MM.1S (cell line): ENCODE measurements around the gene ITCH.
"Not testable (repeated sequence)": the region's sequence is repeated elsewhere in the genome, so short reads cannot be mapped to it uniquely, and the experiment has no call there.

ENCODE experiments used
- DNase-seq: peaks from one replicate; pipeline ENCODE4 v3.0.0-alpha.2; 2015
- H2AFZ ChIP-seq: fragments of 300-600 bp; sonication (generic); 2 replicates; pipeline ENCODE4 v1.6.0; 2016; ENCODE audit warnings: antibody characterized with exemption, low read length
- H3F3A ChIP-seq: fragments of 300-600 bp; sonication (generic); 2 replicates; pipeline ENCODE4 v1.6.1; 2016; ENCODE audit warnings: mild to moderate bottlenecking, antibody characterized with exemption, low read length, moderate library complexity, mixed read lengths; ENCODE audit not compliant: insufficient read depth
- H3K27ac ChIP-seq: fragments of 300-600 bp; sonication (generic); 2 replicates; pipeline ENCODE4 v1.5.1; 2016; ENCODE audit warnings: mild to moderate bottlenecking, low read length
- H3K27me3 ChIP-seq: fragments of 300-600 bp; sonication (generic); replicated peaks from 2 replicates; pipeline ENCODE4 v1.6.0; 2016; ENCODE audit warnings: low read length; ENCODE audit not compliant: insufficient read depth
- H3K36me3 ChIP-seq: fragments of 300-600 bp; sonication (generic); replicated peaks from 2 replicates; pipeline ENCODE4 v1.6.1; 2016; ENCODE audit warnings: mild to moderate bottlenecking, low read length, mixed read lengths; ENCODE audit not compliant: insufficient read depth
- H3K4me1 ChIP-seq: fragments of 300-600 bp; sonication (generic); 2 replicates; pipeline ENCODE4 v1.6.1; 2016; ENCODE audit warnings: low read length, mixed read lengths
- H3K4me2 ChIP-seq: fragments of 300-600 bp; sonication (generic); 2 replicates; pipeline ENCODE4 v1.6.0; 2016; ENCODE audit warnings: low read depth, low read length
- H3K4me3 ChIP-seq: fragments of 300-600 bp; sonication (generic); 2 replicates; pipeline ENCODE4 v1.5.1; 2016; ENCODE audit warnings: low read length, mixed read lengths
- H3K79me2 ChIP-seq: fragments of 300-600 bp; sonication (generic); 2 replicates; pipeline ENCODE4 v1.6.1; 2016; ENCODE audit warnings: mixed run types, low read length, mixed read lengths
- H3K9ac ChIP-seq: fragments of 300-600 bp; sonication (generic); 2 replicates; pipeline ENCODE4 v1.6.1; 2016; ENCODE audit warnings: low read length, mixed read lengths
- H3K9me2 ChIP-seq: fragments of 300-600 bp; sonication (generic); replicated peaks from 2 replicates; pipeline ENCODE4 v1.6.1; 2016; ENCODE audit warnings: mild to moderate bottlenecking, low read length, mixed read lengths; ENCODE audit not compliant: insufficient read depth
- H3K9me3 ChIP-seq: fragments of 300-600 bp; sonication (generic); replicated peaks from 2 replicates; pipeline ENCODE4 v1.6.1; 2016; ENCODE audit warnings: mild to moderate bottlenecking, low read length, mixed read lengths; ENCODE audit not compliant: insufficient read depth
- H4K20me1 ChIP-seq: fragments of 300-600 bp; sonication (generic); 2 replicates; pipeline ENCODE4 v1.6.1; 2016; ENCODE audit warnings: mild to moderate bottlenecking, low read length, moderate library complexity, mixed read lengths; ENCODE audit not compliant: insufficient read depth
- EZH2 ChIP-seq: fragments of 300-600 bp; sonication (generic); optimal IDR thresholded peaks from 2 replicates; pipeline ENCODE3; 2017; ENCODE audit warnings: low read depth, mild to moderate bottlenecking, antibody characterized with exemption, low read length, mixed read lengths
- EZH2phosphoT487 ChIP-seq: fragments of 300-600 bp; sonication (generic); IDR thresholded peaks from 2 replicates; pipeline ENCODE4 v1.6.1; 2018; ENCODE audit warnings: antibody characterized with exemption, low read length
- TF ChIP-seq, protein P1 (sequence below): fragments of 300-600 bp; sonication (generic); IDR thresholded peaks from 2 replicates; pipeline ENCODE4 v1.5.1; 2016; ENCODE audit warnings: antibody characterized with exemption, low read length, mixed read lengths

Gene ITCH

DNA sequence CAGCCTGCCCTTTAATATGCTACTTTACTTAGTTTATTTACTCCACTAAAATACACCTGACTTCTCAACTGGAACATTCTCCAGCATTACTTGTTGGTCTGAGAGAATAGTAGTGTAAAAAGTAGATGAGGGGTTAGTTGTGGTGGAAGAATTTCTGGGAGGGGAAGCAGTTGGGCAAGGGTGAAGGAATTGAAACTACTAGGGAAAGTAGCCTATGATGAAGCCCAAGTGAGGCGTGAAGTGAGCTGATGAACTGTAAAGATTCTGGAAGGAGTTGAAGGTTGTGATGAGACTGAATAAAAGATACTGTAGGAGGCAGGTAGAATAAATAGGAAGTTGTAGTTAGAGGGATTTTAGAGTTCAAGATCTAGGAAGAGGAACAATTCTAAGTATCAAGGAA, 72.5 kb downstream of the ITCH start:
- H3K9me2 ChIP-seq: no peaks in the 10 kb centered on the region
- H3K36me3 ChIP-seq: peaks cover 21% of the 10 kb centered on the region; the same call in 1 of the 2 replicates
- no peaks in the 10 kb centered on the region for H3K9me3 ChIP-seq
- no peaks in the 10 kb centered on the region; the same call in 1 of the 2 replicates for H3F3A ChIP-seq
- peaks cover 20% of the 10 kb centered on the region for H3K4me1 ChIP-seq
- H3K27ac ChIP-seq: no peak overlapping the region
- no peak for TF ChIP-seq EZH2
- TF ChIP-seq, protein P1, sequence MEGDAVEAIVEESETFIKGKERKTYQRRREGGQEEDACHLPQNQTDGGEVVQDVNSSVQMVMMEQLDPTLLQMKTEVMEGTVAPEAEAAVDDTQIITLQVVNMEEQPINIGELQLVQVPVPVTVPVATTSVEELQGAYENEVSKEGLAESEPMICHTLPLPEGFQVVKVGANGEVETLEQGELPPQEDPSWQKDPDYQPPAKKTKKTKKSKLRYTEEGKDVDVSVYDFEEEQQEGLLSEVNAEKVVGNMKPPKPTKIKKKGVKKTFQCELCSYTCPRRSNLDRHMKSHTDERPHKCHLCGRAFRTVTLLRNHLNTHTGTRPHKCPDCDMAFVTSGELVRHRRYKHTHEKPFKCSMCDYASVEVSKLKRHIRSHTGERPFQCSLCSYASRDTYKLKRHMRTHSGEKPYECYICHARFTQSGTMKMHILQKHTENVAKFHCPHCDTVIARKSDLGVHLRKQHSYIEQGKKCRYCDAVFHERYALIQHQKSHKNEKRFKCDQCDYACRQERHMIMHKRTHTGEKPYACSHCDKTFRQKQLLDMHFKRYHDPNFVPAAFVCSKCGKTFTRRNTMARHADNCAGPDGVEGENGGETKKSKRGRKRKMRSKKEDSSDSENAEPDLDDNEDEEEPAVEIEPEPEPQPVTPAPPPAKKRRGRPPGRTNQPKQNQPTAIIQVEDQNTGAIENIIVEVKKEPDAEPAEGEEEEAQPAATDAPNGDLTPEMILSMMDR: no peak
- TF ChIP-seq EZH2phosphoT487: no peak
- no peaks in the 10 kb centered on the region for H3K27me3 ChIP-seq
- H3K4me3 ChIP-seq: no peak overlapping the region
- DNase-seq: no peak
- H3K4me2 ChIP-seq: no peak overlapping the region
- no peak overlapping the region for H2AFZ ChIP-seq
- H3K9ac ChIP-seq: no peak overlapping the region
- peaks cover 42% of the 10 kb centered on the region for H3K79me2 ChIP-seq
- H4K20me1 ChIP-seq: no peaks in the 10 kb centered on the region

DNA sequence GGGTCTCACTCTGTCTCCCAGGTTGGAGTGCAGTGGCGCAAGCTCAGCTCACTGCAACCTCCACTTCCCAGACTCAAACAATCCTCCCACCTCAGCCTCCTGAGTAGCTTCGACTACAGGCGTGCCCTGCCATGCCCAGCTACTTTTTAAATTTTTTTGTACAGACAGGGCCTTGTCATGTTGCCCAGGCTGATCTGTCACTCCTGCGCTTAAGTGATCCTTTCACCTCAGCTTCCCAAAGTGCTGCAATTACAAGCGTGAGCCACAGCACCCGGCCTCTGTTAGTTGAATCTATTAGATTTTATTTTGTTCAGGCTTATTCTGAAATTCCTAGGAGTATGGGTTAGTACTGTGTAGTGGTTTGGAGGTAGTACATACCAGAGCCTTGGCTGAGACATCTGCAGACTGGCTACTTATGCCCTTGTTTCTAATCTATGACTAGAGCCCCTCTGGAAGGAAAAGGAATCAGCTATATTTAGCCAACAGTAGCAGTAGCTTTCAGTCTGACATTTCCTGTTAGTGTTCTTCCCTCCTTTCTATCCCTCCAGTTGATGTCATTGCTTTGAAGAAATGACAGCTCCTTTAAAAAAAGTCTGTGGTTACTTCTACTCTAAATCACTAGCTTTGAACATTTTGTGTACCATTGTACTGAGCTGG, 74.4 kb downstream of the ITCH start:
- Histone ChIP-seq H3K9me2 (no peaks in the 10 kb centered on the region), H3K4me3 (no peak overlapping the region), H3K4me2 (no peak overlapping the region), H3K4me1 (peaks cover 20% of the 10 kb centered on the region), H3K27me3 (no peaks in the 10 kb centered on the region), H3K27ac (peak overlapping the region; percentile 10; the same call in 1 of the 2 replicates), H2AFZ (no peak overlapping the region), H3F3A (no peaks in the 10 kb centered on the region; the same call in 1 of the 2 replicates), H3K79me2 (peaks cover 36% of the 10 kb centered on the region), H3K9me3 (no peaks in the 10 kb centered on the region), H3K36me3 (peaks cover 20% of the 10 kb centered on the region; the same call in 1 of the 2 replicates), H4K20me1 (no peaks in the 10 kb centered on the region), H3K9ac (no peak overlapping the region)
- TF ChIP-seq EZH2phosphoT487: no peak
- TF ChIP-seq, protein P1: no peak
- TF ChIP-seq EZH2: no peak
- no peak for DNase-seq

DNA sequence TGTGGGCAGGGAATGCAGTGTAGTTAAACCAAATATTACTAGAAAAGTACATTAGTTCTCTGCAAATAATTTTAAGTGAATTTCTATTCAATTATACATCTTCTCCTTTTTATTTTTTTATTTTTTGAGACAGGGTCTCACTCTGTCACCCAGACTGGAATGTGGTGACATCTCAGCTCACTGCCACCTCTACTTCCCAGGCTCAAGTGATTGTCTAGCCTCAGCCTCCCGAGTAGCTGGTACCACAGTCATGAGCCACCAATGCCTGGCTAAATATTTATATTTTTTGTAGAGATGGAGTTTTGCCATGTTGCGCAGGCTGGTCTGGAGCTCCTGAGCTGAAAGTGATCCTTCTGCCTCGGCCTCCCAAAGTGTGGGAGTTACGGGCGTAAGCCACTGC, 76.1 kb downstream of the ITCH start:
- no peak for DNase-seq
- Histone ChIP-seq H3K9me2 (no peaks in the 10 kb centered on the region), H3K9me3 (no peaks in the 10 kb centered on the region), H3K9ac (no peak overlapping the region), H3F3A (no peaks in the 10 kb centered on the region; the same call in 1 of the 2 replicates), H2AFZ (no peak overlapping the region), H3K27ac (no peak overlapping the region), H3K4me2 (no peak overlapping the region), H3K36me3 (peaks cover 20% of the 10 kb centered on the region; the same call in 1 of the 2 replicates), H3K27me3 (no peaks in the 10 kb centered on the region), H3K4me3 (no peak overlapping the region), H3K4me1 (peaks cover 20% of the 10 kb centered on the region), H3K79me2 (peaks cover 36% of the 10 kb centered on the region), H4K20me1 (no peaks in the 10 kb centered on the region)
- TF ChIP-seq EZH2 (no peak), EZH2phosphoT487 (no peak)
- TF ChIP-seq, protein P1: no peak

DNA sequence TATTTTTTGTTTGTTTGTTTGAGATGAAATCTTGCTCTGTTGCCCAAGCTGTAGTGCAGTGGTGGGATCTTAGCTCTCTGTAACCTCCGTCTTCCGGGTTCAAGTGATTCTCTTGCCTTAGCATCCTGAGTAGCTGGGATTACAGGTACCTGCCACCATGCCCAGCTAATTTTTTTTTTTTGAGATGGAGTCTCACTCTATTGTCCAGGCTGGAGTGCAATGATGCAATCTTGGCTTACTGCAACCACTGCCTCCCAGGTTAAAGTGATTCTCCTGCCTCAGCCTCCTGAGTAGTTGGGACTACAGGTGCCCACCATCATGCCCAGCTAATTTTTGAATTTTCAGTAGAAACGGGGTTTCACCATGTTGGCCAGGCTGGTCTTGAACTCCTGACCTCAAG, 78.3 kb downstream of the ITCH start:
- not testable (repeated sequence) for H3F3A ChIP-seq

More for the DNA sequence above, 78.3 kb downstream of the ITCH start:
- H3K36me3 ChIP-seq: peaks cover 24% of the 10 kb centered on the region; the same call in 1 of the 2 replicates
- H3K9me3 ChIP-seq, H2AFZ ChIP-seq, H3K27ac ChIP-seq, H4K20me1 ChIP-seq, H3K9ac ChIP-seq, H3K9me2 ChIP-seq, H3K4me2 ChIP-seq, DNase-seq, H3K4me3 ChIP-seq, H3K4me1 ChIP-seq, H3K27me3 ChIP-seq: not testable (repeated sequence)
- H3K79me2 ChIP-seq: peaks cover 34% of the 10 kb centered on the region
